Effector memory CD4-positive, alpha-beta T cell (primary cell): ENCODE results near the gene MAGI1.

Experiments
- DNase-seq, 3 donors: peaks; one replicate each; pipeline ENCODE4 v3.0.0-alpha.2; 2020
- H3K27ac ChIP-seq: 2 replicates; pipeline ENCODE4 v1.7.0; 2013; ENCODE audit warnings: mild to moderate bottlenecking, low read length, moderate library complexity; ENCODE audit not compliant: insufficient read depth, poor library complexity, severe bottlenecking
- H3K27me3 ChIP-seq: replicated peaks from 2 replicates; pipeline ENCODE4 v1.7.0; 2013; ENCODE audit warnings: mild to moderate bottlenecking, low read length; ENCODE audit not compliant: insufficient read depth, control insufficient read depth, poor library complexity, severe bottlenecking
- H3K36me3 ChIP-seq: 2 replicates; pipeline ENCODE4 v1.7.0; 2013; ENCODE audit warnings: mild to moderate bottlenecking, low read length, moderate library complexity; ENCODE audit not compliant: control insufficient read depth, insufficient read depth
- H3K4me1 ChIP-seq: 2 replicates; pipeline ENCODE4 v1.7.0; 2013; ENCODE audit warnings: low read length, mild to moderate bottlenecking; ENCODE audit not compliant: control insufficient read depth, insufficient read depth, poor library complexity, severe bottlenecking
- H3K4me3 ChIP-seq: 2 replicates; pipeline ENCODE4 v1.7.0; 2013; ENCODE audit warnings: low read length, low read depth, mild to moderate bottlenecking; ENCODE audit not compliant: insufficient read depth, poor library complexity, severe bottlenecking
- H3K9me3 ChIP-seq: 2 replicates; pipeline ENCODE4 v1.7.0; 2013; ENCODE audit warnings: mild to moderate bottlenecking, low read length, moderate library complexity; ENCODE audit not compliant: control insufficient read depth

MAGI1 gene

DNA sequence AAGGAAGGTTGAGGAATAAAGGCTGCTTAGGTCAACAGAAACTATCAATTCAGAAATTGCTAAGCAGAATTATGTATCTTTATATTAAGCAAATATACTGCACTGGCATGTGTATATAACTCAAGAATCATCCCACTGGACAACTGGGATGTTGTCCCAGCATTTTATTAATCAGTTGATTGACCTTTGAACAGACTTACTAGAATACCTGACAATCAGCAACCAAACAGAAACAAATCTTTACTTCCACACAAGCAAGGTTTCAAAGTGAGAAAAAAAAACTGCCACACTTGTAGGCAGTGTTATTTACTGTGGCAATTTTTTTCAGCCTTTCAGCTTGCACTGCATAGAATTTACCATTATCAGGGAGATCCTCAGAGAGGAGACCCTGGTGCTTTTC is 218.8 kb downstream of the MAGI1 start:
- Histone ChIP-seq H3K27ac (no peak overlapping the region), H3K4me1 (no peaks in the 10 kb centered on the region), H3K9me3 (no peaks in the 10 kb centered on the region), H3K36me3 (no peaks in the 10 kb centered on the region), H3K27me3 (no peaks in the 10 kb centered on the region), H3K4me3 (no peak overlapping the region)
- no peak for DNase-seq

DNA sequence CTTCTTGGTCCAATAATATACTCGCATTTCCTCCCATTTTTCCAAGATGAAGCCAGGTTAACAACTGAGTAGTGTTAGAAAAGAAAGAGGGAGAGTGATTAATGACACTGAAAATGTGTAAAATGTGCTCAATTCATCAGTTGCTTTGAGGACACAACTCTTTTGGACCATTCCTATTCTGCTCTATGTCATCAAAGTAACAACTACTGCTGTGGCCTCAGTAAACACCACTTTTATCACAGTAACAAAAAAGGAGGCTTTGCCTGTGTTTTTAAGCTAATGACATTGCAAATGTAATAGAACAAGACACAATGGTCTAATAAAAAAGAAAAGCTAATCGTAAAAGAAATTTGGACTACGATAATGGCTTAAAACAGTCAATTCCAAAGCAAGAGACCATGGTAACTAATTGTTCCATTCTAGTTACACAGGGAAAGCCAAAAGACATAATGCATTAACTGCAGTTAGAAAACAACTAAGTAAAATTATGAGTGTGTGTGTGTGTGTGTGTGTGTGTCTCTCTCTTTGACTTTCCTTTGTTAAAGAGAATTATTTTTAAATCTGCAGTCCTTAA is 221.1 kb downstream of the MAGI1 start:
- DNase-seq: no peak
- H3K27ac ChIP-seq: no peak overlapping the region
- H3K4me3 ChIP-seq: no peak overlapping the region
- H3K27me3 ChIP-seq: no peaks in the 10 kb centered on the region
- no peaks in the 10 kb centered on the region for H3K4me1 ChIP-seq
- H3K36me3 ChIP-seq: no peaks in the 10 kb centered on the region
- H3K9me3 ChIP-seq: no peaks in the 10 kb centered on the region

DNA sequence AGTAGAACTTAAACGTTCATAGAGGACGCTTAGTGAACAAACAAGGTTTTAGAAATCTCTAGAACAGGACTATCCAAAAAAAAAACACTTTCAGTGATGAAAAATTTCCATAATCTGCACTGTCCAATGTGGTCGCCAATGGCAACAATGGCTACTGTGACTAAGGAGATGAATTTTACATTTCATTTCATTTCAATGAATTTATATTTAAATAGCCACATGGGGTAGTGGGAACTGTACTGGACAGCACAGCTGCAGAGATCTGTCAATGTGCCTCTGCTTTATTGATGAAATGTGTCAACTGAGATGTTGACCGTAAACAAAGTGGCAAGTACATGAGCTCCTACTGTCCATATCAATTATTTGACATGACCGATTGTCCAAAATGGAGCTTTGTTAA is 222.5 kb downstream of the MAGI1 start:
- Histone ChIP-seq H3K9me3 (no peaks in the 10 kb centered on the region), H3K4me3 (no peak overlapping the region), H3K4me1 (no peaks in the 10 kb centered on the region), H3K36me3 (no peaks in the 10 kb centered on the region), H3K27ac (no peak overlapping the region), H3K27me3 (no peaks in the 10 kb centered on the region)
- no peak for DNase-seq

DNA sequence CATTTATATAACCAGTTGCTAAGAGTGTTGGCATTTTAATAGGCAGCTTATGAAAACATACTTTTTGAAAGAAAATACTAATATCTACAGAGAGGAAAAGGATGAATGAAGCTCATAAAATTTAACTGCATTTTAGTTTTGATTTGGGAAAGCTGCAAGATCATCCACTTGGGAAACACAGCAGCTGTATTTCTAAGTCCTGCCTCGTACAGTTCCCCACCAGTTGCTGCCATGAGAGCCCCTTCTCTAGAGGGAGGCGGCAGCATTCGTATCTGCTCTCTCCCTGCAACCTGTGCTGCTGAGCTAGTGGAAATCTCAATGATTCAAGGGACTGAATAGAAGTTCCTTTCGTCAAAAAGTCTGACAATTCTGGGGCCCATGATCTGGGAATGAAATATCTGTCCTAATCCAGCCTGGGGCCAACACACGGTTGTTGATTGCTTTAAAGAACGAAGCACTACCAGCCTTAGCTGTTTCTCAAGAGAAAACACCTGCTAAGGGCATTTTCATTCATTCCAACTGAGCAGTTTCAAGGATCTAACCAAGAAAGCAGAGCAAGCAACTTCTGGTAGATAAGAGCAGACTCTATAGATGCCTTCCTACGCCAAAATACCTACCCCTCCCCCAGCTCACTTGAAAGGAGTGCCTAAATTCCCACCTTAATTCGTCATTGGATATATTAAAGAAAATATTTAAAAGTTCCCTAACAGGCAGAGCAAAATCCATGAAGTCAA is 223.7 kb downstream of the MAGI1 start:
- no peak for DNase-seq
- Histone ChIP-seq H3K9me3 (no peaks in the 10 kb centered on the region), H3K4me1 (no peaks in the 10 kb centered on the region), H3K27ac (no peak overlapping the region), H3K36me3 (no peaks in the 10 kb centered on the region), H3K4me3 (no peak overlapping the region), H3K27me3 (no peaks in the 10 kb centered on the region)

DNA sequence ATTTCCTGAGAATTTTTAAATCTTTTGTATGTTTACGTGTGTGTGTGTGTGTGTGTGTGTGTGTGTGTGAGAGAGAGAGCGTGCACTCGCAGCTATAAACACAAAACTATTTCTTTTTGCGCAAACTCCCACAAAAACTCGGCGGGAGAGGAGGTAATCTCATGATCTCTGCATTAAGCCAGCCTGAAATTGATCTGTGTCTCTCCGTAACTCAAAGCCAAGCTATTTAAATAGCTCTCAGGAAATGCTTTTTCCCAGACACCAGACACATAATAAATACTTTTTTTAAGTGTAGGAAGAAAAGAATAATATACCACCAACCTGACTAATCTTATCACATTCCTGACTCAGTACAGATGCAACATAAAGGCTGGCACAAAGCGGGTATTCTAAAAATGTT is 226.8 kb downstream of the MAGI1 start:
- H3K36me3 ChIP-seq: no peaks in the 10 kb centered on the region
- no peaks in the 10 kb centered on the region for H3K9me3 ChIP-seq
- H3K27me3 ChIP-seq: no peaks in the 10 kb centered on the region
- DNase-seq: no peak
- H3K4me1 ChIP-seq: no peaks in the 10 kb centered on the region
- H3K4me3 ChIP-seq: no peak overlapping the region
- no peak overlapping the region for H3K27ac ChIP-seq

DNA sequence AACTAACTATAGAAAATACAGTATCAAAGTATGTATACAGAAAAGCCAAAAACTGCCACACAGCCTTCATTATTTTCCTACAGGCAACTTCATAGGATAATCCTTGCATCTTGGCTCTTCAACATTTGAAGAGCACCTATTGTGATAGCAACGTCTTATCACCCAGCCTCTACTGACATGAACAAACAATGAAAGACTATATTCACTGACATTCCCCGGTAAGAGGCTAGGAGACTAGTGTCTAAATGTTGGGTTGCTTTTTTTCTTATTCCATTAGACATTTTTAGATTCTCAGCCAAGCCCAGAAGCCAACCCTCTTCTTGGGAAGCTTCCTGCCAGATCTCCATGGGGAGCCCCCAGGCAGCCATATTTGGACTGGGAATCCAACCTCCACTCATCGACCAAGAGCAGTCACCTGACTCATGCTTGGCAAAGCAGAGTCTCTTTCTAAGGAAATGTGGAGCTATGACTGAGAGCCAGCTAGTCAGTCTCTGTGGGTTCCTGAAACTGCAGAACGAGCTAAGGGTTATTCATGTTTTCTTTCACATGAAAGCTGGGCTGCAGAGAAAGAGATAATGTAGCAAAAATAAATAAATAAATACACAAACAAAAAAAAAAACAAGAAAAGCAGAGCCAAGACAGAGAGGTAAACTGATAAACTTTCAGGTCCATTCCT is 227.5 kb downstream of the MAGI1 start:
- H3K9me3 ChIP-seq: no peaks in the 10 kb centered on the region
- no peaks in the 10 kb centered on the region for H3K4me1 ChIP-seq
- H3K4me3 ChIP-seq: no peak overlapping the region
- H3K27ac ChIP-seq: no peak overlapping the region
- no peaks in the 10 kb centered on the region for H3K36me3 ChIP-seq
- no peak for DNase-seq
- no peaks in the 10 kb centered on the region for H3K27me3 ChIP-seq

DNA sequence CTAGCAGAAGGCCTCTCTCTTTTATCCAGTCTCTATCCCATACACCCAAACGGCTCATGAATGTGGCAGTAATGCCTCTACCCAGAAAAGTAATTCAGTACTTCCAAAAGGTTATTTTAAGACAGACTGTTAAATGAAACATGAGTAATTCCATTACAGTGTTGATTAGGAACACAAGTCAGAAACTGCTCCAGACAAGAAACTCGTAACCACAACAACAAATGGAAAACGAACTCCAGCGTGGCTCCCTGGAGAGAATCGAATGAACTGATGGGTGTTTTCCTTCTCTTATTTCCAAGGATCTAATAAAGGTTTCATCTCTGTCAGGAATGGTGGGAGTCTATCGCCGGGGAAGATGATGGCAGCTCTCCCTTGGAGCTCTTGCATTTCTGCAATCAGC is 228.4 kb downstream of the MAGI1 start:
- Histone ChIP-seq H3K4me3 (no peak overlapping the region), H3K4me1 (no peaks in the 10 kb centered on the region), H3K27ac (no peak overlapping the region), H3K27me3 (no peaks in the 10 kb centered on the region), H3K9me3 (no peaks in the 10 kb centered on the region), H3K36me3 (no peaks in the 10 kb centered on the region)
- no peak for DNase-seq

DNA sequence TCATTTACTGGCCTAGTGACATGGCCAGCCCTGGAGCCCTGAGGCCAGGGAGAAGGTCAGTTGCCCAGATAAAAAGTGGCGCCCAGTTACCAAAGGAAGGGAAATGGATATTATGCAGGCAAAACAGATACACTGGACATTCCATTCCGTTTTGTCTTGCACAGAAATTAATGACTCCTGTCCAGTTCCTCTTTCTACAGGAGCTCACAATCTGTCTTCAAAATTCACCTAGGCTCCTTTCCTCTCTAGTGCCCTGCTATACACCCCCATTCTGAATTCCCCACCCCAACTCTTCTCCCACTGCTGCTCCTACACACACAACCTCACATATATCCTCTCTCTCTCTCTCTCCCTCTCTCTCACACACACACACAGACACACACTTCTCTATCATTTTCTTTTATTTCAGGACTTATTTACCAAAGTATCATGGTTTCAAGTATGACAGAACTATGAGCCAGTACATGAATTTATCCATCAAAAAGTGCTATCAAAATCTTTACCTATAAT is 229.0 kb downstream of the MAGI1 start:
- DNase-seq: no peak
- no peaks in the 10 kb centered on the region for H3K27me3 ChIP-seq
- H3K27ac ChIP-seq: no peak overlapping the region
- H3K36me3 ChIP-seq: no peaks in the 10 kb centered on the region
- H3K4me3 ChIP-seq: no peak overlapping the region
- no peaks in the 10 kb centered on the region for H3K9me3 ChIP-seq
- H3K4me1 ChIP-seq: no peaks in the 10 kb centered on the region

DNA sequence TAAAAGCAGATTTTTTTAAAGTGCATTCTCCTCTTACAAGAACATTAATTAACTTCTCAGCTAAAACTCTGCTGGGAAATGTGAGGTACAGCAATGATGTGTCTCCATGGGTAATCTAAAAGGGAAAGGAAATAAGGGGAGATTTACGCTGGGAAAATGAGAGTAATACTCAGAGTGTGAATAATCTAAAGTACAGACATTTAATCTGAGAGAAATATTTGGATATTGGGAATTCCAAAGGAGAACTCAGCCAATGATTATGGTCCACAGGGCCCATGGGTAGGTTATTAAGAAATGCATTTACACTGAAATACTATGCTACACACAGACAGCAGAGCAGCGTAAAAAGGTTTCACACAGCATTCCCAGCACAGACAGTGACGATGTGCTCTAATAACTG is 229.9 kb downstream of the MAGI1 start:
- no peak for DNase-seq
- Histone ChIP-seq H3K9me3 (no peaks in the 10 kb centered on the region), H3K4me3 (no peak overlapping the region), H3K27ac (no peak overlapping the region), H3K36me3 (no peaks in the 10 kb centered on the region), H3K4me1 (no peaks in the 10 kb centered on the region), H3K27me3 (no peaks in the 10 kb centered on the region)

DNA sequence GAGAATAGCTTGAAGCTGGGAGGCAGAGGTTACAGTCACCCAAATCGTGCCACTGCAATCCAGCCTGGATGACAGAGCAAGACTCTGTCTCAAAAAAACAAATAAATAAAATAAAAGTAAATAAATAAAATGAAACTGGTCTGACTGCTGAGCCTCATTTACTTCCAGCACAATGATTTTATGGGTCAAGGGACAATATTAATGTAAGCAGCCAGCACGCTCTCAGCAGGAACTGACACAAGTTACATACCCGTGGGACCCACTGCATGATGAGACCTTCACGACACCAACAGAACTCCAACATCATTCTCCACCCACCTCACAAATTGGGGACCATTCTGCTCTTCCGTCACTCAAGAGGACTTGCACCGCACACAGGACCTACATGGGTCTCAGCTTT is 230.3 kb downstream of the MAGI1 start:
- H3K4me1 ChIP-seq: no peaks in the 10 kb centered on the region
- no peaks in the 10 kb centered on the region for H3K36me3 ChIP-seq
- H3K27ac ChIP-seq: no peak overlapping the region
- H3K4me3 ChIP-seq: no peak overlapping the region
- no peak for DNase-seq
- H3K9me3 ChIP-seq: no peaks in the 10 kb centered on the region
- no peaks in the 10 kb centered on the region for H3K27me3 ChIP-seq
